Endothelial cell of umbilical vein (primary cell): ENCODE results near the gene ATXN7L1. TPM values are rescaled to one million over a fixed set of nuclear protein-coding genes. Genes with fewer than 3 reads are reported as not detected.

ENCODE experiments used
- BruUV-seq: library from RNA; stranded (reverse); fragments of 400-500 nt; replicated peaks from 2 replicates; lab custom pipeline; 2021; lab: Mats Ljungman, UMichigan
- CTCF ChIA-PET: fragments of 300-600, 350-600 bp; sonication (Branson Sonifier 250); formaldehyde crosslinking; loops from one replicate; lab custom pipeline; 2021; ENCODE audit warnings: antibody characterized with exemption, inconsistent platforms; lab: Charles Lee
- POLR2A ChIA-PET: fragments of 300-600, 350-600 bp; sonication (Branson Sonifier 250); formaldehyde crosslinking; loops from one replicate; lab custom pipeline; 2021; ENCODE audit warnings: antibody characterized with exemption, inconsistent platforms; lab: Charles Lee
- DNase-seq: peaks from one replicate; pipeline ENCODE4 v3.0.0-alpha.2; 2011; ENCODE audit warnings: low read depth, low spot score
- FAIRE-seq: peaks from 2 replicates; lab custom pipeline; 2011; peaks lifted over from hg19 to GRCh38; lab: Jason Lieb, UNC
- H2AFZ ChIP-seq: 2 replicates; pipeline ENCODE4 v1.6.0; 2012; ENCODE audit warnings: low read depth, low read length, control low read depth, inconsistent platforms
- H3K27ac ChIP-seq: 2 replicates; pipeline ENCODE4 v1.5.1; 2011; ENCODE audit warnings: low read depth, mild to moderate bottlenecking, control low read depth, low read length, moderate library complexity; ENCODE audit not compliant: insufficient read depth
- H3K27me3 ChIP-seq, 2 experiments: 2 replicates each; pipeline versions ENCODE4 v1.6.0 to v1.6.1; 2011; ENCODE audit warnings: low read length in 2 of 2, mixed read lengths in 1 of 2; ENCODE audit not compliant: control insufficient read depth in 2 of 2, insufficient read depth in 2 of 2
- H3K36me3 ChIP-seq, 2 experiments: 2 replicates in 1 of 2; 3 replicates in 1 of 2; pipeline ENCODE4 v1.5.1; 2011; ENCODE audit warnings: low read length in 2 of 2, mild to moderate bottlenecking in 1 of 2, moderate library complexity in 1 of 2; ENCODE audit not compliant: control insufficient read depth in 2 of 2, insufficient read depth in 2 of 2; ENCODE audit errors: extremely low read depth in 1 of 2
- H3K4me1 ChIP-seq: 3 replicates; pipeline ENCODE4 v1.5.1; 2011; ENCODE audit warnings: mild to moderate bottlenecking, low read length; ENCODE audit not compliant: control insufficient read depth, insufficient read depth; ENCODE audit errors: extremely low read depth
- H3K4me2 ChIP-seq: 2 replicates; pipeline ENCODE4 v1.6.1; 2011; ENCODE audit warnings: low read length, control low read depth, mixed read lengths; ENCODE audit not compliant: insufficient read depth
- H3K4me3 ChIP-seq, 3 experiments: fragments of 200-600 bp in 1 of 3; sonication (generic), shearing (Covaris generic) in 1 of 3; replicated peaks in 1 of 3; 2 replicates each; pipeline ENCODE4 v1.5.1; 2011 to 2016; ENCODE audit warnings: control low read depth in 3 of 3, low read length in 3 of 3, mild to moderate bottlenecking in 2 of 3, inconsistent platforms in 1 of 3, low read depth in 1 of 3, moderate library complexity in 1 of 3; ENCODE audit not compliant: insufficient read depth in 1 of 3
- H3K79me2 ChIP-seq: 2 replicates; pipeline ENCODE4 v1.6.0; 2012; ENCODE audit warnings: low read length, inconsistent platforms; ENCODE audit not compliant: control insufficient read depth, insufficient read depth
- H3K9ac ChIP-seq: replicated peaks from 2 replicates; pipeline ENCODE3; 2011; ENCODE audit warnings: low read length, control low read depth; ENCODE audit not compliant: insufficient read depth; ENCODE audit errors: extremely low read depth
- H3K9me1 ChIP-seq: replicated peaks from 3 replicates; pipeline ENCODE4 v1.6.0; 2011; ENCODE audit warnings: mild to moderate bottlenecking, low read length; ENCODE audit not compliant: control insufficient read depth, insufficient read depth; ENCODE audit errors: extremely low read depth
- H3K9me3 ChIP-seq: replicated peaks from 2 replicates; pipeline ENCODE4 v1.5.1; 2012; ENCODE audit warnings: low read length, inconsistent platforms; ENCODE audit not compliant: control insufficient read depth, insufficient read depth
- H4K20me1 ChIP-seq: replicated peaks from 2 replicates; pipeline ENCODE3; 2011; ENCODE audit warnings: mild to moderate bottlenecking, low read length; ENCODE audit not compliant: control insufficient read depth, insufficient read depth; ENCODE audit errors: extremely low read depth
- EZH2 ChIP-seq: IDR thresholded peaks from 2 replicates; pipeline ENCODE4 v1.6.1; 2012; ENCODE audit warnings: borderline replicate concordance, low read depth, mild to moderate bottlenecking, moderate library complexity, low read length, inconsistent platforms; ENCODE audit not compliant: severe bottlenecking
- FOS ChIP-seq: IDR thresholded peaks from 2 replicates; pipeline ENCODE4 v1.6.1; 2011; ENCODE audit warnings: mild to moderate bottlenecking, low read length, moderate library complexity, borderline replicate concordance; ENCODE audit not compliant: insufficient read depth
- GATA2 ChIP-seq: IDR thresholded peaks from 2 replicates; pipeline ENCODE4 v1.7.0; 2011; ENCODE audit warnings: low read depth, mild to moderate bottlenecking, moderate library complexity, mixed read lengths, low read length; ENCODE audit not compliant: insufficient read length, insufficient read depth
- JUN ChIP-seq: IDR thresholded peaks from 2 replicates; pipeline ENCODE4 v1.6.1; 2011; ENCODE audit warnings: borderline replicate concordance, low read depth; ENCODE audit not compliant: insufficient read length, insufficient read depth
- MYC ChIP-seq: IDR thresholded peaks from one replicate; pipeline ENCODE4 v1.6.1; 2011; ENCODE audit warnings: mild to moderate bottlenecking, low read depth, low read length
- POLR2A ChIP-seq: IDR thresholded peaks from 2 replicates; pipeline ENCODE4 v1.6.1; 2012; ENCODE audit warnings: low read depth, mild to moderate bottlenecking, control low read depth, low read length
- POLR2AphosphoS5 ChIP-seq: IDR thresholded peaks from 2 replicates; pipeline ENCODE4 v1.6.1; 2012; ENCODE audit warnings: low read depth, mild to moderate bottlenecking, control low read depth, low read length, moderate library complexity; ENCODE audit not compliant: insufficient read depth
- dilution Hi-C: fragments of 300-500 bp; cut with MboI; formaldehyde crosslinking; loops from one replicate; pipeline ENCODE4 v1.15.0; 2019; ENCODE audit warnings: low sequenced_read_pairs; ENCODE audit not compliant: extremely low pct_ligation_motif_present
- intact Hi-C: fragments of 100-400 bp; cut with micrococcal nuclease; formaldehyde crosslinking; loops from one replicate; pipeline ENCODE4 v1.10.0; 2022
- polyA plus RNA-seq, 4 experiments: library from polyadenylated mRNA; depleted of rRNA in 3 of 4; stranded (reverse) in 3 of 4; unstranded in 1 of 4; fragments of >200 nt; gene quantifications; 2 replicates each; pipeline versions ENCODE4 v1.2.1 to v1.2.3, GENCODE V29; 2011 to 2012; ENCODE audit warnings: missing spikeins in 1 of 4
- total RNA-seq: library from RNA; stranded (reverse); gene quantifications from 2 replicates; pipeline ENCODE4 v1.2.3, GENCODE V29; 2021
- TF ChIP-seq, protein P1 (sequence below): IDR thresholded peaks from 2 replicates; pipeline ENCODE4 v1.6.1; 2011; ENCODE audit not compliant: insufficient read depth, insufficient read length
- TF ChIP-seq, protein P2 (sequence below), 2 donors: IDR thresholded peaks; 1 replicate in 1 of 2; 2 replicates in 1 of 2; pipeline ENCODE4 v1.5.1; 2011; ENCODE audit warnings: low read length in 2 of 2, mild to moderate bottlenecking in 2 of 2, moderate library complexity in 2 of 2, control low read depth in 1 of 2, inconsistent platforms in 1 of 2, low read depth in 1 of 2; ENCODE audit not compliant: insufficient read depth in 1 of 2; ENCODE audit errors: extremely low read depth in 1 of 2

Gene ATXN7L1
- total and polyA plus RNA-seq, 2 donors (not counting 3 experiments of a cell fraction or from before 2014, with no cell fraction given), result 4.6 to 15.6 TPM

DNA sequence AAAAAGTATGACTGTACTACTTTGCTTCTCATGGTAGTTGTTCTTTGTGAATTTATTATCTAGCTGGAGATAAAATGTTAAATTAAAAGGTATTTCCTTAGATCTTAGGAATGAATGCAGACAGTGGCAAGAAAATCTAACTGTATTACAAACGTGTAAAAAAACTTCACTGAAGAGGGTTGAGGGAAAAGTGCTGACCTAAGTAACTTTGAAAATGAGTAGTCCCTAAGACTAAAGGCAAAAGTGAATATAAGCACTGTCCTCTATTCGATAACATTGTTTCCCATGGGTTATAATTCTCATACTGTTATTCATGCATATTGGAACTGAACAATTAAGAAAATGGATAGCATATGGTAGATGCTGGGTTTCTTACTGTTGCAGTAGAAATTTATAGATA lies 148.4 kb downstream of the ATXN7L1 start:
- FAIRE-seq (no peak), DNase-seq (no peak)
- Histone ChIP-seq H3K79me2 (no peaks in the 10 kb centered on the region), H3K9me1 (no peaks in the 10 kb centered on the region), H4K20me1 (no peaks in the 10 kb centered on the region), H3K36me3 (no peaks in the 10 kb centered on the region), H3K27me3 (no peaks in the 10 kb centered on the region), H3K9me3 (no peaks in the 10 kb centered on the region), H3K4me2 (no peak overlapping the region), H3K9ac (no peak overlapping the region), H2AFZ (no peak overlapping the region), H3K4me3 (no peak overlapping the region), H3K4me1 (no peaks in the 10 kb centered on the region), H3K27ac (no peak overlapping the region)
- intact Hi-C loops (no loop called here), dilution Hi-C loops (no loop called here)
- BruUV-seq, result no TSS peak
- ChIA-PET CTCF (interaction anchor here (1.0 kb wide), 1 partner anchor 13 kb away, joined by 4 read pairs; no protein-coding TSS in a partner anchor), POLR2A (no interaction called here)
- TF ChIP-seq GATA2 (no peak), POLR2AphosphoS5 (no peak), FOS (no peak), MYC (no peak), EZH2 (no peak), JUN (no peak), POLR2A (no peak)
- TF ChIP-seq, protein P1, sequence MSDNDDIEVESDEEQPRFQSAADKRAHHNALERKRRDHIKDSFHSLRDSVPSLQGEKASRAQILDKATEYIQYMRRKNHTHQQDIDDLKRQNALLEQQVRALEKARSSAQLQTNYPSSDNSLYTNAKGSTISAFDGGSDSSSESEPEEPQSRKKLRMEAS, result no peak
- TF ChIP-seq, protein P2, sequence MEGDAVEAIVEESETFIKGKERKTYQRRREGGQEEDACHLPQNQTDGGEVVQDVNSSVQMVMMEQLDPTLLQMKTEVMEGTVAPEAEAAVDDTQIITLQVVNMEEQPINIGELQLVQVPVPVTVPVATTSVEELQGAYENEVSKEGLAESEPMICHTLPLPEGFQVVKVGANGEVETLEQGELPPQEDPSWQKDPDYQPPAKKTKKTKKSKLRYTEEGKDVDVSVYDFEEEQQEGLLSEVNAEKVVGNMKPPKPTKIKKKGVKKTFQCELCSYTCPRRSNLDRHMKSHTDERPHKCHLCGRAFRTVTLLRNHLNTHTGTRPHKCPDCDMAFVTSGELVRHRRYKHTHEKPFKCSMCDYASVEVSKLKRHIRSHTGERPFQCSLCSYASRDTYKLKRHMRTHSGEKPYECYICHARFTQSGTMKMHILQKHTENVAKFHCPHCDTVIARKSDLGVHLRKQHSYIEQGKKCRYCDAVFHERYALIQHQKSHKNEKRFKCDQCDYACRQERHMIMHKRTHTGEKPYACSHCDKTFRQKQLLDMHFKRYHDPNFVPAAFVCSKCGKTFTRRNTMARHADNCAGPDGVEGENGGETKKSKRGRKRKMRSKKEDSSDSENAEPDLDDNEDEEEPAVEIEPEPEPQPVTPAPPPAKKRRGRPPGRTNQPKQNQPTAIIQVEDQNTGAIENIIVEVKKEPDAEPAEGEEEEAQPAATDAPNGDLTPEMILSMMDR (IDR thresholded peaks at IDR 0.05; ENCODE audit: extremely low read depth in 1 of 2, insufficient read depth in 1 of 2, low read depth in 1 of 2, low read length in 2 of 2), result no peak
